SK-N-SH (cell line): ENCODE measurements around the gene VAPB. TPM values are rescaled to one million over a fixed set of nuclear protein-coding genes. Genes with fewer than 3 reads are reported as not detected.

ENCODE experiments used
- CTCF ChIA-PET: fragments of 300-600, 350-600 bp; formaldehyde crosslinking; extraction: SDS; loops from one replicate; lab custom pipeline; 2021; lab: Yijun Ruan, JAX
- POLR2A ChIA-PET: fragments of 350-600 bp; sonication (Branson Sonifier 250); formaldehyde crosslinking; extraction: SDS; loops from one replicate; lab custom pipeline; 2020; ENCODE audit warnings: antibody characterized with exemption, inconsistent platforms; lab: Yijun Ruan, JAX
- DNase-seq: peaks from one replicate; pipeline ENCODE4 v3.0.0; 2012
- H2AFZ ChIP-seq: fragments of 200-600 bp; sonication (generic); 2 replicates; pipeline ENCODE4 v1.8.1; 2016; ENCODE audit warnings: antibody characterized with exemption, mild to moderate bottlenecking, low read depth
- H3F3A ChIP-seq: fragments of 200-600 bp; sonication (generic); replicated peaks from 2 replicates; pipeline ENCODE3; 2016; ENCODE audit warnings: antibody characterized with exemption, mild to moderate bottlenecking; ENCODE audit not compliant: insufficient read depth
- H3K27ac ChIP-seq, 2 experiments: fragments of 200-500 bp in 1 of 2; fragments of 200-600 bp in 1 of 2; sonication (Bioruptor generic) in 1 of 2; sonication (generic), shearing (Covaris generic) in 1 of 2; 2 replicates each; pipeline versions ENCODE4 v1.5.1 to v1.6.1; 2014 to 2016; ENCODE audit warnings: low read depth in 2 of 2, inconsistent platforms in 1 of 2, low read length in 1 of 2, mild to moderate bottlenecking in 1 of 2, mixed read lengths in 1 of 2
- H3K27me3 ChIP-seq: fragments of 200-600 bp; sonication (generic), shearing (Covaris generic); 2 replicates; pipeline ENCODE4 v1.6.1; 2016; ENCODE audit warnings: mixed run types; ENCODE audit not compliant: insufficient read depth
- H3K36me3 ChIP-seq, 2 experiments: fragments of 200-500 bp in 1 of 2; fragments of 200-600 bp in 1 of 2; sonication (Bioruptor generic) in 1 of 2; sonication (generic) in 1 of 2; replicated peaks in 1 of 2; 2 replicates each; pipeline versions ENCODE3 to v1.5.1; 2014 to 2016; ENCODE audit warnings: low read length in 1 of 2, mild to moderate bottlenecking in 1 of 2; ENCODE audit not compliant: insufficient read depth in 2 of 2, control insufficient read depth in 1 of 2
- H3K4me1 ChIP-seq, 2 experiments: fragments of 200-500 bp in 1 of 2; fragments of 200-600 bp in 1 of 2; sonication (Bioruptor generic) in 1 of 2; sonication (generic), shearing (Covaris generic) in 1 of 2; 2 replicates each; pipeline versions ENCODE4 v1.5.1 to v1.6.1; 2014 to 2016; ENCODE audit warnings: low read depth in 1 of 2, low read length in 1 of 2, mixed run types in 1 of 2; ENCODE audit not compliant: insufficient read depth in 2 of 2, control insufficient read depth in 1 of 2
- H3K4me2 ChIP-seq: fragments of 200-600 bp; sonication (generic), shearing (Covaris generic); 2 replicates; pipeline ENCODE4 v1.6.1; 2017; ENCODE audit warnings: mixed run types
- H3K4me3 ChIP-seq, 2 experiments: fragments of 200-500 bp in 1 of 2; fragments of 200-600 bp in 1 of 2; sonication (Bioruptor generic) in 1 of 2; sonication (generic), shearing (Covaris generic) in 1 of 2; 2 replicates each; pipeline versions ENCODE4 v1.5.1 to v1.8.1; 2014 to 2016; ENCODE audit warnings: low read depth in 2 of 2, inconsistent platforms in 1 of 2, low read length in 1 of 2, mild to moderate bottlenecking in 1 of 2, mixed read lengths in 1 of 2, moderate library complexity in 1 of 2
- H3K79me2 ChIP-seq: fragments of 200-600 bp; sonication (generic); 2 replicates; pipeline ENCODE4 v1.8.1; 2017; ENCODE audit warnings: mild to moderate bottlenecking; ENCODE audit not compliant: insufficient read depth
- H3K9ac ChIP-seq: fragments of 200-600 bp; sonication (generic); 2 replicates; pipeline ENCODE4 v1.6.1; 2017; ENCODE audit warnings: mixed run types
- H3K9me2 ChIP-seq: fragments of 200-600 bp; sonication (generic); 2 replicates; pipeline ENCODE4 v1.6.1; 2017; ENCODE audit warnings: mixed run types
- H3K9me3 ChIP-seq: fragments of 200-600 bp; sonication (generic); 2 replicates; pipeline ENCODE4 v1.6.1; 2017; ENCODE audit warnings: mixed run types, mild to moderate bottlenecking, moderate library complexity
- H4K20me1 ChIP-seq: fragments of 200-600 bp; sonication (generic); 2 replicates; pipeline ENCODE4 v1.6.1; 2017; ENCODE audit warnings: mild to moderate bottlenecking, mixed run types; ENCODE audit not compliant: insufficient read depth
- FOXJ3 ChIP-seq: sonication (generic); formaldehyde crosslinking; IDR thresholded peaks from 2 replicates; pipeline ENCODE4 v1.5.1; 2020; ENCODE audit warnings: mild to moderate bottlenecking, missing genetic modification reagents
- JUND ChIP-seq: IDR thresholded peaks from 2 replicates; pipeline ENCODE4 v1.4.0; 2012
- NFIC ChIP-seq: IDR thresholded peaks from 2 replicates; pipeline ENCODE4 v1.4.0; 2012; ENCODE audit warnings: borderline replicate concordance
- RCOR1 ChIP-seq: fragments of 150-350 bp; IDR thresholded peaks from 2 replicates; pipeline ENCODE4 v1.6.1; 2017; ENCODE audit warnings: antibody characterized with exemption, low read length
- SMC3 ChIP-seq: IDR thresholded peaks from 2 replicates; pipeline ENCODE4 v1.6.1; 2012; ENCODE audit warnings: low read depth, low read length, improper control_type of control experiment
- TCF12 ChIP-seq: IDR thresholded peaks from 2 replicates; pipeline ENCODE4 v1.4.0; 2012
- TEAD4 ChIP-seq: IDR thresholded peaks from 2 replicates; pipeline ENCODE4 v1.4.0; 2012; ENCODE audit warnings: mild to moderate bottlenecking, borderline replicate concordance; ENCODE audit not compliant: insufficient read depth
- YY1 ChIP-seq: IDR thresholded peaks from 2 replicates; pipeline ENCODE4 v1.4.0; 2012; ENCODE audit warnings: low read depth, mild to moderate bottlenecking
- WGBS: methylation state at CpG from one replicate; pipeline ENCODE4 v1.1.6; 2017; ENCODE audit warnings: low lambda C conversion rate; 5-methylcytosine and 5-hydroxymethylcytosine counted together
- polyA plus RNA-seq, 3 experiments: library from polyadenylated mRNA; depleted of rRNA; stranded (reverse); fragments of >200 nt; gene quantifications; 2 replicates each; pipeline ENCODE4 v1.2.3, GENCODE V29; 2012
- TF ChIP-seq, protein P1 (sequence below): IDR thresholded peaks from 2 replicates; pipeline ENCODE4 v1.4.0; 2012; ENCODE audit warnings: low read depth
- TF ChIP-seq, protein P2 (sequence below): fragments of 150-350 bp; IDR thresholded peaks from 2 replicates; pipeline ENCODE4 v1.6.1; 2016; ENCODE audit warnings: mild to moderate bottlenecking, low read depth, low read length
- TF ChIP-seq, protein P3 (sequence below): IDR thresholded peaks from 2 replicates; pipeline ENCODE4 v1.4.0; 2012; ENCODE audit warnings: low read depth, borderline replicate concordance

The VAPB gene
- polyA plus RNA-seq, 1 of the 3 experiments (the other 2 are of a cell fraction), result 16.9 TPM

DNA sequence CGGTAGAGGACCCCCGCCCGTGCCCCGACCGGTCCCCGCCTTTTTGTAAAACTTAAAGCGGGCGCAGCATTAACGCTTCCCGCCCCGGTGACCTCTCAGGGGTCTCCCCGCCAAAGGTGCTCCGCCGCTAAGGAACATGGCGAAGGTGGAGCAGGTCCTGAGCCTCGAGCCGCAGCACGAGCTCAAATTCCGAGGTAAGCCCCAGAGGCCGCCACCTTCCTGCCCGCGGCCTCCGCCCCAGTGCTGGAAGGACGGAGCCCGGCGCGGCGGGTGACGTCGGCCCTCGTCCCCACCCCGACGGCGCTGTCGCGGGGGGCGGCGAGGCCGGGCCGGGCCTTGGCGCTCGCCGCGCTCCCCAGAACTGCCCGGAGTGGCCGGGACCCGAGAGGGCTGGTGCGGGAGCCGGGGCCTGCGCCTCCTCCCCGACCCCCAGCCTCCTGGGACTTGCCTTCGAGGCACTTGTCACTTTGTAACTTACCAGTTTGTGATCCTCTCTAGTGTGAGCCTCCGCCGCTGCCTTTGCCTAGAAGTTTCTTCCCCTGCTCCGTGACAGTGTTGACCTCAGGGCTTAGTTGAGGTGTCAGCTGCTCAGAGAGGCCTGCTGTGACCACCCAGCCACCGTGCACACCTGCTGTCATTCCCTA is 417 bp downstream of the VAPB start:
- WGBS, result 0% methylated on average over 11 of the region's 56 CpGs
- H3K9ac ChIP-seq, result peak overlapping the region; percentile 92
- no peaks in the 10 kb centered on the region for H3K27me3 ChIP-seq
- H3K9me2 ChIP-seq, result no peaks in the 10 kb centered on the region
- peak; percentile 74 for DNase-seq
- peak overlapping the region; percentile 93 for H3K4me2 ChIP-seq
- H3K4me3 ChIP-seq, result peak overlapping the region; percentile 83 to 95
- CTCF ChIA-PET, result interaction anchor here (0.8 to 1.8 kb wide), 4 partner anchors 83 to 261 kb away, joined by 3 to 8 read pairs (median 4); partner anchors contain the start of gene STX16
- peaks cover 21% of the 10 kb centered on the region for H3F3A ChIP-seq
- TF ChIP-seq TCF12 (no peak), TEAD4 (no peak), JUND (no peak), YY1 (0 out of 2 replicates have a peak, but pooled peaks have one; percentile 48), FOXJ3 (no peak), SMC3 (no peak)
- TF ChIP-seq, protein P1, sequence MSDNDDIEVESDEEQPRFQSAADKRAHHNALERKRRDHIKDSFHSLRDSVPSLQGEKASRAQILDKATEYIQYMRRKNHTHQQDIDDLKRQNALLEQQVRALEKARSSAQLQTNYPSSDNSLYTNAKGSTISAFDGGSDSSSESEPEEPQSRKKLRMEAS, result no peak
- TF ChIP-seq, protein P2, sequence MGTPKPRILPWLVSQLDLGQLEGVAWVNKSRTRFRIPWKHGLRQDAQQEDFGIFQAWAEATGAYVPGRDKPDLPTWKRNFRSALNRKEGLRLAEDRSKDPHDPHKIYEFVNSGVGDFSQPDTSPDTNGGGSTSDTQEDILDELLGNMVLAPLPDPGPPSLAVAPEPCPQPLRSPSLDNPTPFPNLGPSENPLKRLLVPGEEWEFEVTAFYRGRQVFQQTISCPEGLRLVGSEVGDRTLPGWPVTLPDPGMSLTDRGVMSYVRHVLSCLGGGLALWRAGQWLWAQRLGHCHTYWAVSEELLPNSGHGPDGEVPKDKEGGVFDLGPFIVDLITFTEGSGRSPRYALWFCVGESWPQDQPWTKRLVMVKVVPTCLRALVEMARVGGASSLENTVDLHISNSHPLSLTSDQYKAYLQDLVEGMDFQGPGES, result no peak
- peaks cover 17% of the 10 kb centered on the region in 2 experiments for H3K4me1 ChIP-seq
- peak overlapping the region; percentile 67; the same call in 1 of the 2 replicates for H2AFZ ChIP-seq
- peaks cover 11% of the 10 kb centered on the region for H3K9me3 ChIP-seq
- peaks cover 11 to 22% of the 10 kb centered on the region in 2 experiments for H3K36me3 ChIP-seq
- peaks cover 54% of the 10 kb centered on the region for H3K79me2 ChIP-seq
- peak overlapping the region; percentile 79 to 85 for H3K27ac ChIP-seq
- H4K20me1 ChIP-seq, result peaks cover 13% of the 10 kb centered on the region
- POLR2A ChIA-PET, result interaction anchor here (0.7 to 1.2 kb wide), 5 partner anchors 53 to 462 kb away, joined by 3 to 4 read pairs (median 3); no protein-coding TSS in a partner anchor

DNA sequence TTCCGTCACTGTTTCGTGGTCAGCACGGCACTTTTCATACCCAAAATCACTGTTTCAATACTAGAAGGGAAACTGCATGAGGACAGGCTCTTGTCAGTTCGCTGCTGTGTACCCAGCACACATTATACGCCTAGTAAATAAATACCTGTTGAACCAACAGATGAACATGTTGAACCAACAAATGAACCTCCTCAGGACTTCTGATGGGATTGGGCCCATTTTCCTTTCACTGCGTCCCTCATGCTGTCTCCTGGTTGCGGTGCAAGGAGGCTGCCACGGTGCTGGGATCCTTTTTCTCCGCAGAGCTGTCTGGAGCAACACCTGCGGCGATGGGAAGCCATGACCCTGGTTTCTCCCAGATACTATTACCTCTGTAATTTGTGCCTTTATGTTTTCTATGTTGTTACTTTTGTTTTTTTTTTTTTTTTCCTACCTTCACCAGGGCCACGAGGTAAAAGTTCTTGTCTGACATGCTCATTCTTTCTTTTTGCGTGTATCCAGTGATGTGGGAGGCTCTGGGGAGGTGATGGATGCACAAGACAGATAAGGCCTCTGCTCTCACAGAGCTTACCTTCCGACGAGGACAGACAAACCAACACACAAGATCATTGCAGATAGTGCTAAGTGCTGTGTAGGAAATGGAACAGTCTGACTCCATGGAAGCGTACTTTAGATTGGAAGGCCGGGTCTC is 1.1 kb downstream of the VAPB start:
- CTCF ChIA-PET, result interaction anchor here (1.2 to 1.4 kb wide), 2 partner anchors 142 to 449 kb away, joined by 4 read pairs; no protein-coding TSS in a partner anchor
- peak overlapping the region; percentile 79 to 85; a peak in 3 of 4 replicates for H3K27ac ChIP-seq
- POLR2A ChIA-PET, result interaction anchor here (0.7 to 0.8 kb wide), 2 partner anchors 52 to 461 kb away, joined by 3 to 4 read pairs; no protein-coding TSS in a partner anchor
- peaks cover 11% of the 10 kb centered on the region for H3K9me3 ChIP-seq
- H3K79me2 ChIP-seq, result peaks cover 60% of the 10 kb centered on the region
- peaks cover 17% of the 10 kb centered on the region for H4K20me1 ChIP-seq
- H3F3A ChIP-seq, result peaks cover 21% of the 10 kb centered on the region
- H3K27me3 ChIP-seq, result no peaks in the 10 kb centered on the region
- H2AFZ ChIP-seq, result no peak overlapping the region
- peak overlapping the region; percentile 83 to 95 for H3K4me3 ChIP-seq
- peak overlapping the region; percentile 93 for H3K4me2 ChIP-seq
- peaks cover 17 to 18% of the 10 kb centered on the region in 2 experiments for H3K4me1 ChIP-seq
- no peak for DNase-seq
- TF ChIP-seq, protein P3, sequence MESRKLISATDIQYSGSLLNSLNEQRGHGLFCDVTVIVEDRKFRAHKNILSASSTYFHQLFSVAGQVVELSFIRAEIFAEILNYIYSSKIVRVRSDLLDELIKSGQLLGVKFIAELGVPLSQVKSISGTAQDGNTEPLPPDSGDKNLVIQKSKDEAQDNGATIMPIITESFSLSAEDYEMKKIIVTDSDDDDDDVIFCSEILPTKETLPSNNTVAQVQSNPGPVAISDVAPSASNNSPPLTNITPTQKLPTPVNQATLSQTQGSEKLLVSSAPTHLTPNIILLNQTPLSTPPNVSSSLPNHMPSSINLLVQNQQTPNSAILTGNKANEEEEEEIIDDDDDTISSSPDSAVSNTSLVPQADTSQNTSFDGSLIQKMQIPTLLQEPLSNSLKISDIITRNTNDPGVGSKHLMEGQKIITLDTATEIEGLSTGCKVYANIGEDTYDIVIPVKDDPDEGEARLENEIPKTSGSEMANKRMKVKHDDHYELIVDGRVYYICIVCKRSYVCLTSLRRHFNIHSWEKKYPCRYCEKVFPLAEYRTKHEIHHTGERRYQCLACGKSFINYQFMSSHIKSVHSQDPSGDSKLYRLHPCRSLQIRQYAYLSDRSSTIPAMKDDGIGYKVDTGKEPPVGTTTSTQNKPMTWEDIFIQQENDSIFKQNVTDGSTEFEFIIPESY, result no peak
- TF ChIP-seq NFIC (no peak), RCOR1 (no peak)
- TF ChIP-seq, protein P1, result no peak
- H3K9me2 ChIP-seq, result no peaks in the 10 kb centered on the region
- 71% methylated on average over 17 of the region's 17 CpGs for WGBS
- peaks cover 11 to 22% of the 10 kb centered on the region in 2 experiments for H3K36me3 ChIP-seq
- H3K9ac ChIP-seq, result peak overlapping the region; percentile 92
